A549 (cell line): ENCODE measurements around the gene FAM24B. TPM values are rescaled to one million over a fixed set of nuclear protein-coding genes. Genes with fewer than 3 reads are reported as not detected.

Experiments used
- ATOH8 ChIP-seq: fragments of 250-450 bp; sonication (Bioruptor Pico); IDR thresholded peaks from 2 replicates; pipeline ENCODE4 v1.5.0; 2020; ENCODE audit warnings: low read depth, mild to moderate bottlenecking, moderate library complexity
- CHD4 ChIP-seq: fragments of 200-600 bp; sonication (generic); IDR thresholded peaks from 2 replicates; pipeline ENCODE4 v1.6.1; 2016; ENCODE audit warnings: antibody characterized with exemption, mild to moderate bottlenecking, borderline replicate concordance
- E2F6 ChIP-seq: IDR thresholded peaks from 2 replicates; pipeline ENCODE4 v1.6.1; 2012; ENCODE audit warnings: low read depth, borderline replicate concordance
- EHMT2 ChIP-seq: fragments of 200-600 bp; sonication (generic); IDR thresholded peaks from 2 replicates; pipeline ENCODE4 v1.6.1; 2016; ENCODE audit warnings: antibody characterized with exemption, low read depth, mild to moderate bottlenecking, moderate library complexity
- EP300 ChIP-seq, 2 experiments: fragments of >200 bp; sonication (Bioruptor Twin); formaldehyde crosslinking; IDR thresholded peaks; 2 replicates in 1 of 2; 3 replicates in 1 of 2; pipeline ENCODE4 v1.6.1; 2016 to 2017
- ESRRA ChIP-seq: fragments of 150-350 bp; IDR thresholded peaks from 2 replicates; pipeline ENCODE4 v1.6.1; 2014; ENCODE audit warnings: mild to moderate bottlenecking, low read length, borderline replicate concordance
- FOSL2 ChIP-seq, 2 experiments: fragments of 450-650 bp in 1 of 2; fragments of >200 bp in 1 of 2; sonication (Bioruptor Twin) in 1 of 2; formaldehyde crosslinking; IDR thresholded peaks; 2 replicates each; pipeline versions ENCODE4 v1.5.0 to v1.6.1; 2016 to 2020; ENCODE audit warnings: mild to moderate bottlenecking in 1 of 2, moderate library complexity in 1 of 2
- FOXS1 ChIP-seq: fragments of 250-450 bp; sonication (Bioruptor Pico); IDR thresholded peaks from 2 replicates; pipeline ENCODE4 v1.5.0; 2020; ENCODE audit warnings: mild to moderate bottlenecking, moderate library complexity
- GATA3 ChIP-seq: IDR thresholded peaks from 2 replicates; pipeline ENCODE4 v1.6.1; 2012; ENCODE audit warnings: borderline replicate concordance
- HES2 ChIP-seq: fragments of >200 bp; sonication (Bioruptor Twin); formaldehyde crosslinking; IDR thresholded peaks from 2 replicates; pipeline ENCODE4 v1.6.1; 2016
- JUNB ChIP-seq: fragments of >200 bp; sonication (Bioruptor Twin); formaldehyde crosslinking; IDR thresholded peaks from 2 replicates; pipeline ENCODE4 v1.6.1; 2016
- KDM1A ChIP-seq: fragments of 200-600 bp; sonication (generic); IDR thresholded peaks from 2 replicates; pipeline ENCODE4 v1.6.1; 2016; ENCODE audit warnings: low read depth, mild to moderate bottlenecking
- NFE2L2 ChIP-seq: fragments of 150-350 bp; conservative IDR thresholded peaks from 2 replicates; pipeline ENCODE4 v1.6.1; 2014; ENCODE audit warnings: low read length
- NPAS2 ChIP-seq: fragments of 250-450 bp; sonication (Bioruptor Pico); IDR thresholded peaks from 2 replicates; pipeline ENCODE4 v1.8.0; 2022; ENCODE audit warnings: mild to moderate bottlenecking, moderate library complexity, borderline replicate concordance
- NR3C1 ChIP-seq: fragments of >200 bp; sonication (Bioruptor Twin); formaldehyde crosslinking; IDR thresholded peaks from 3 replicates; pipeline ENCODE4 v1.6.1; 2017
- RAD21 ChIP-seq, 2 experiments: fragments of >200 bp in 1 of 2; sonication (Bioruptor Twin) in 1 of 2; formaldehyde crosslinking in 1 of 2; IDR thresholded peaks in 1 of 2; conservative IDR thresholded peaks in 1 of 2; 2 replicates in 1 of 2; 3 replicates in 1 of 2; pipeline ENCODE4 v1.6.1; 2012 to 2018; ENCODE audit warnings: inconsistent platforms in 1 of 2
- RARB ChIP-seq: fragments of 250-450 bp; sonication (Bioruptor Pico); IDR thresholded peaks from 2 replicates; pipeline ENCODE4 v1.8.0; 2021; ENCODE audit warnings: mild to moderate bottlenecking, moderate library complexity
- REST ChIP-seq: fragments of 200-600 bp; sonication (generic); IDR thresholded peaks from 2 replicates; pipeline ENCODE4 v1.6.1; 2016; ENCODE audit warnings: antibody characterized with exemption, mild to moderate bottlenecking, moderate library complexity
- RFX5 ChIP-seq: fragments of 450-650 bp; IDR thresholded peaks from 2 replicates; pipeline ENCODE4 v1.7.1; 2014; ENCODE audit warnings: antibody characterized with exemption, mild to moderate bottlenecking, moderate library complexity
- RNF2 ChIP-seq: fragments of 200-600 bp; sonication (generic); IDR thresholded peaks from 2 replicates; pipeline ENCODE4 v1.6.1; 2016; ENCODE audit warnings: low read depth, mild to moderate bottlenecking, antibody characterized with exemption, moderate library complexity, borderline replicate concordance
- SMC3 ChIP-seq: fragments of >200 bp; sonication (Bioruptor Twin); formaldehyde crosslinking; IDR thresholded peaks from 3 replicates; pipeline ENCODE4 v1.6.1; 2018; ENCODE audit warnings: inconsistent platforms
- SREBF2 ChIP-seq: fragments of 450-650 bp; IDR thresholded peaks from 2 replicates; pipeline ENCODE4 v1.6.1; 2014; ENCODE audit warnings: mild to moderate bottlenecking, moderate library complexity
- ZC3H11A ChIP-seq: fragments of 450-650 bp; IDR thresholded peaks from 2 replicates; pipeline ENCODE4 v1.6.1; 2014; ENCODE audit warnings: antibody characterized with exemption, mild to moderate bottlenecking
- ZSCAN20 ChIP-seq: fragments of 250-450 bp; sonication (Bioruptor Pico); IDR thresholded peaks from 2 replicates; pipeline ENCODE4 v1.8.0; 2022; ENCODE audit warnings: mild to moderate bottlenecking, moderate library complexity
- polyA plus RNA-seq, 4 experiments: library from polyadenylated mRNA; depleted of rRNA in 3 of 4; stranded (reverse); fragments of >200 nt; fragmentation: RNase III in 1 of 4; extraction: RNeasy Plus Mini Kit Qiagen cat#74134 plus additional on column Dnase treatment in 1 of 4; gene quantifications; 2 replicates in 3 of 4; 3 replicates in 1 of 4; pipeline ENCODE4 v1.2.3, GENCODE V29; 2011 to 2017
- TF ChIP-seq, protein P1 (sequence below): IDR thresholded peaks from 2 replicates; pipeline ENCODE4 v1.6.1; 2012

Gene FAM24B
- polyA plus RNA-seq, 2 of the 4 experiments (the other 2 are of a cell fraction): 15.6 to 27.6 TPM

GRCh38 chr10:122879339-122880273 is at the start of gene FAM24B (continued):
- TF ChIP-seq REST (no peak), RNF2 (0 out of 2 replicates have a peak, but pooled peaks have one; percentile 36), NR3C1 (no peak), ZC3H11A (no peak), JUNB (no peak), ZSCAN20 (no peak), NPAS2 (CRISPR knock-in tag) (no peak), EP300 (IDR thresholded peaks at IDR 0.05) (no peak), RFX5 (no peak), KDM1A (no peak), EHMT2 (no peak), SREBF2 (no peak), FOSL2 (IDR thresholded peaks at IDR 0.05) (no peak), FOSL2 (CRISPR knock-in tag; IDR thresholded peaks at IDR 0.05) (no peak), RAD21 (conservative IDR thresholded peaks at IDR 0.05 in 1 of 2, IDR thresholded peaks at IDR 0.05 in 1 of 2) (no peak), FOXS1 (no peak), HES2 (no peak), NFE2L2 (no peak), RARB (no peak), CHD4 (no peak), ESRRA (no peak), SMC3 (peak; percentile 21; the same call in 1 of the 3 replicates), GATA3 (no peak), ATOH8 (CRISPR knock-in tag) (peak; percentile 62; the same call in 1 of the 2 replicates), E2F6 (peak; percentile 94)
- TF ChIP-seq, protein P1, sequence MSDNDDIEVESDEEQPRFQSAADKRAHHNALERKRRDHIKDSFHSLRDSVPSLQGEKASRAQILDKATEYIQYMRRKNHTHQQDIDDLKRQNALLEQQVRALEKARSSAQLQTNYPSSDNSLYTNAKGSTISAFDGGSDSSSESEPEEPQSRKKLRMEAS: peak; percentile 92
